ENCODE data around the gene COX17.

The COX17 gene

GRCh38 chr3:119673875-119674274, 3.3 kb downstream of the COX17 start:
- no peak for DNase-seq (ENCODE audit: low spot score)

GRCh38 chr3:119672776-119673175, 4.4 kb downstream of the COX17 start:
- no peak for DNase-seq (ENCODE audit: low spot score)

GRCh38 chr3:119669906-119670570, 7.2 kb downstream of the COX17 start:
- DNase-seq (ENCODE audit: low spot score), result no peak

- no peak for DNase-seq (ENCODE audit: low spot score)
Observed at GRCh38 chr3:119665954-119666559, 11.1 kb downstream of the COX17 start.

- DNase-seq (ENCODE audit: low spot score), result no peak
Observed at GRCh38 chr3:119664850-119665379, 12.3 kb downstream of the COX17 start.

- DNase-seq (ENCODE audit: low spot score), result no peak
Observed at GRCh38 chr3:119664370-119664769, 12.8 kb downstream of the COX17 start.

- DNase-seq (ENCODE audit: low spot score), result no peak
Observed at GRCh38 chr3:119663885-119664284, 13.3 kb downstream of the COX17 start.

GRCh38 chr3:119662604-119663373, 14.4 kb downstream of the COX17 start:
- no peak for DNase-seq (ENCODE audit: low spot score)

GRCh38 chr3:119660474-119661440, 16.4 kb downstream of the COX17 start, which contains the start of gene POPDC2:
POPDC2 (minus strand) TSS chr3:119660589; CDS start chr3:119660423, 166 bp downstream.
- no peak for DNase-seq (ENCODE audit: low spot score)

- DNase-seq (ENCODE audit: low spot score), result no peak
Observed at GRCh38 chr3:119659606-119660291, 17.5 kb downstream of the COX17 start.

- DNase-seq (ENCODE audit: low spot score), result no peak
Observed at GRCh38 chr3:119658994-119659393, 18.2 kb downstream of the COX17 start.

- no peak for DNase-seq (ENCODE audit: low spot score)
Observed at GRCh38 chr3:119657887-119658702, 19.1 kb downstream of the COX17 start.

GRCh38 chr3:119653876-119654275, 23.3 kb downstream of the COX17 start:
- DNase-seq (ENCODE audit: low spot score), result no peak

GRCh38 chr3:119652306-119653033, 24.7 kb downstream of the COX17 start:
- no peak for DNase-seq (ENCODE audit: low spot score)

GRCh38 chr3:119649761-119650160, 27.4 kb downstream of the COX17 start:
- no peak for DNase-seq (ENCODE audit: low spot score)

- no peak for DNase-seq (ENCODE audit: low spot score)
Observed at GRCh38 chr3:119647843-119648575, 29.2 kb downstream of the COX17 start.

- no peak for DNase-seq (ENCODE audit: low spot score)
Observed at GRCh38 chr3:119647171-119647570, 30.0 kb downstream of the COX17 start.

GRCh38 chr3:119645813-119646212, 31.4 kb downstream of the COX17 start:
- no peak for DNase-seq (ENCODE audit: low spot score)

GRCh38 chr3:119644481-119644880, 32.7 kb downstream of the COX17 start:
- no peak for DNase-seq (ENCODE audit: low spot score)

Data from HuH-7.5 (cell line).